Right cardiac atrium (tissue), 5 donors: Measurements from ENCODE around the gene LRMDA. TPM values are rescaled to one million over a fixed set of nuclear protein-coding genes. Genes with fewer than 3 reads are reported as not detected.
A peak's percentile ranks its signal among the peaks of the same experiment; 100 is the strongest.

Experiments used
- ATAC-seq, 2 donors: fragments of 200-7000 bp; cut with Tn5 transposase; one replicate each; pipeline versions ENCODE4 v1.8.0 to v1.9.1; 2020; ENCODE audit warnings: moderate library complexity in 2 of 2, mild to moderate bottlenecking in 1 of 2
- DNase-seq, 3 donors: peaks; one replicate each; pipeline ENCODE4 v3.0.0-alpha.2; 2020
- H3K27ac ChIP-seq: one replicate; pipeline ENCODE4 v1.5.1; 2013; ENCODE audit warnings: mild to moderate bottlenecking, low read length, control low read depth, moderate library complexity
- H3K27me3 ChIP-seq: one replicate; pipeline ENCODE4 v1.6.1; 2013; ENCODE audit not compliant: control insufficient read depth, insufficient read depth
- H3K4me1 ChIP-seq: one replicate; pipeline ENCODE4 v1.6.1; 2013; ENCODE audit warnings: low read length; ENCODE audit not compliant: control insufficient read depth, insufficient read depth
- H3K4me3 ChIP-seq: one replicate; pipeline ENCODE4 v1.5.1; 2013; ENCODE audit warnings: low read length, control low read depth
- H3K9me3 ChIP-seq: one replicate; pipeline ENCODE4 v1.6.1; 2013; ENCODE audit warnings: low read length; ENCODE audit not compliant: control insufficient read depth
- WGBS: extraction: QIAGEN DNeasy Blood & Tissue Kit; methylation state at CpG from one replicate; pipeline ENCODE4 v1.1.7; 2013; 5-methylcytosine and 5-hydroxymethylcytosine counted together
- intact Hi-C, 4 donors: fragments of 100-400 bp; cut with DNase I; formaldehyde crosslinking; loops; one replicate each; pipeline versions ENCODE4 v1.11.0 to v1.14.0; 2022 to 2023
- polyA plus RNA-seq: library from polyadenylated mRNA; stranded (reverse); fragments of 200-250 nt; gene quantifications from one replicate; pipeline ENCODE4 v1.2.3, GENCODE V29; 2013
- total RNA-seq, 4 donors: library from RNA; stranded (reverse); fragmentation: NEBNext Ultra II Directional; extraction: Animal tissue kit (Norgen Biotek cat#: 25700); gene quantifications; one replicate each; pipeline ENCODE4 v1.2.1, GENCODE V29; 2021
- donor health status: healthy with polysubstance abuse.
- donor health status: DM: no; HTN: yes; CAD: no.
- donor health status: DM: no; HTN: no; CAD: no.
- donor health status: DM: no; HTN: yes; CAD: no; lungs with severe emphysema.
- donor health status: DM: yes; HTN: yes; CAD: no.

LRMDA gene
- total and polyA plus RNA-seq, 5 donors = 42.7 to 97.9 (median 48.8) TPM

GRCh38 chr10:75773231-75773780 lies 341.9 kb downstream of the LRMDA start:
- no peak overlapping the region for H3K4me3 ChIP-seq
- peaks cover 5% of the 10 kb centered on the region for H3K4me1 ChIP-seq
- WGBS = 71% methylated on average over 5 of the region's 5 CpGs
- ATAC-seq = peak in 1 of 2 donors; percentile 61
- H3K27me3 ChIP-seq = no peaks in the 10 kb centered on the region
- peak overlapping the region; percentile 32 for H3K27ac ChIP-seq
- DNase-seq = no peak
- H3K9me3 ChIP-seq = no peaks in the 10 kb centered on the region
- intact Hi-C loops = no loop called here

GRCh38 chr10:75773813-75774782 lies 342.7 kb downstream of the LRMDA start:
- Histone ChIP-seq H3K9me3 (no peaks in the 10 kb centered on the region), H3K27me3 (no peaks in the 10 kb centered on the region), H3K4me1 (peaks cover 5% of the 10 kb centered on the region), H3K4me3 (no peak overlapping the region), H3K27ac (no peak overlapping the region)
- no peak for ATAC-seq
- 66% methylated on average over 3 of the region's 3 CpGs for WGBS
- intact Hi-C loops = no loop called here
- DNase-seq = no peak

- no peak overlapping the region for H3K27ac ChIP-seq
- H3K27me3 ChIP-seq = no peaks in the 10 kb centered on the region
- no peaks in the 10 kb centered on the region for H3K9me3 ChIP-seq
- H3K4me1 ChIP-seq = peaks cover 5% of the 10 kb centered on the region
- 57% methylated on average over 6 of the region's 6 CpGs for WGBS
- DNase-seq (no peak), ATAC-seq (peak in 1 of 2 donors; percentile 66)
- H3K4me3 ChIP-seq = no peak overlapping the region
- intact Hi-C loops = no loop called here
Measured at GRCh38 chr10:75774783-75775490, 343.5 kb downstream of the LRMDA start.

- Histone ChIP-seq H3K27me3 (no peaks in the 10 kb centered on the region), H3K9me3 (no peaks in the 10 kb centered on the region), H3K4me1 (peaks cover 3% of the 10 kb centered on the region), H3K4me3 (no peak overlapping the region), H3K27ac (no peak overlapping the region)
- intact Hi-C loops = no loop called here
- ATAC-seq (no peak), DNase-seq (no peak)
- WGBS = 80% methylated on average over 9 of the region's 9 CpGs
Measured at GRCh38 chr10:75776738-75777504, 345.5 kb downstream of the LRMDA start.

DNA sequence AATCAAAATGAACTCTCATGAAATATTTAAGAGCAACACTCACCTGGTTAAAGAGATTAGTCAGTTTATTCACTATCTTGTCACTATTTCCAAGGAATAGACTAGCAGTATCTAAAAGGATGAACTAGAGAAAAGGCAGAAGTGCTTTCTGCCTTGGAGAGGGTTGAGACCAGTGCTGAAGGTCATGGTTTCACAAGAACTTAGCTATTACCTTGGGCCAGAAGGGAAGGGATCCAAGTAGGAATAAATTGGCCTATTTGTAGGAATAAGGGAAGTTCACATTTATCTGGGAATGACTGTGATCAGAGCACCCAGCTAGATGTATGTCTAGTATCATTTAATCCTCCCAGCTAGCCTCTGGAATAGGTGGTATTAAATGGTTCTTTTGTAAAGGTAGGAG lies 347.2 kb downstream of the LRMDA start:
- DNase-seq (no peak), ATAC-seq (peak; percentile 47 to 50)
- Histone ChIP-seq H3K9me3 (no peaks in the 10 kb centered on the region), H3K27ac (no peak overlapping the region), H3K27me3 (no peaks in the 10 kb centered on the region), H3K4me3 (no peak overlapping the region), H3K4me1 (peaks cover 3% of the 10 kb centered on the region)
- intact Hi-C loops = no loop called here

- 70% methylated on average over 1 of the region's 1 CpG for WGBS
- ATAC-seq (peak; percentile 65 to 85), DNase-seq (peak in 2 of 3 donors; percentile 31 to 61)
- intact Hi-C loops = no loop called here
- no peaks in the 10 kb centered on the region for H3K9me3 ChIP-seq
- H3K4me1 ChIP-seq = peaks cover 3% of the 10 kb centered on the region
- peak overlapping the region; percentile 25 for H3K27ac ChIP-seq
- H3K4me3 ChIP-seq = no peak overlapping the region
- H3K27me3 ChIP-seq = no peaks in the 10 kb centered on the region
Measured at GRCh38 chr10:75779276-75779675, 347.9 kb downstream of the LRMDA start.

DNA sequence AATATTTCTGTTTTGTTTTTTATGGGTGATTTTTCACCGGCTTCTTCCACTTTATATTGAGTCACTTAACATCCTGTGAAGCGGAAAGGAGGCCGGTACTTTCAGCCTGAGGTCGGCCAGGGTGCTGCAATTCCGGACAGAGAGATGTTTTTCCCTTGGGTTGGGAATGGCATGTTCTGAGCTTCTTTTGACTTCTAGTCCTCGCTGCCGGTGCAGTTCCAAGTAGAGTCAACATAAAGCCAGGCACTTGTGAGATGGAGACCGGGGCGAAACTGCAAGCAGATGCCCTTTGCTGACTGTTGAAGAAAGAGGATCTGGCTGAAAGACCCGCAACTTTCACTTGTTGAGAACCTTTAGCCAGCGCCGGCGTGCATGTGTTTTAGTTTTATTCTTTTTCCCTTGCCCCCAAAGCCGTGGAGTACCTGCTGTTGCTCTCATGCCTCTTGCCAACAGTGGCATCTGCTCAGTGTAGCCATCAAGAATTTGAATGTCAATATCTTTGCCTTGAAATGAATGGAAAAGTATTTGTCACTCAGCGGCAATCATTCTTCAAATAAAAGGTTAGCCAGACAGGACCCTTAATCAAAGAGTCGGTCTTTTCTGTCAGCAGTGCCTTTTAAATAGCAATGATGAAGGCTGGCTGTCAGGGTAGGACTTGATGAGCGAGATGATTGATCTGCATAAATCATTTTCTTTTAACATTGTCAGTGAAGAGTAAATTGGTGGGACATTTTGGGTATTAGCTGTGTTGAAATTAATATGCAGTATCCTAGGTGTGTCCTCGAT lies 351.2 kb downstream of the LRMDA start:
- intact Hi-C loops = loop anchor here in 1 of 4 donors (10.0 kb wide), 1 partner anchor 378 kb away; the partner anchor contains the start of gene ZNF503
- H3K9me3 ChIP-seq = no peaks in the 10 kb centered on the region
- 76% methylated on average over 18 of the region's 18 CpGs for WGBS
- no peaks in the 10 kb centered on the region for H3K27me3 ChIP-seq
- no peak overlapping the region for H3K4me3 ChIP-seq
- H3K4me1 ChIP-seq = no peaks in the 10 kb centered on the region
- no peak for DNase-seq
- H3K27ac ChIP-seq = no peak overlapping the region
- ATAC-seq = peak in 1 of 2 donors; percentile 62

GRCh38 chr10:75788394-75789205 lies 357.2 kb downstream of the LRMDA start:
- peak; percentile 66 to 82 for ATAC-seq
- 50% methylated on average over 4 of the region's 4 CpGs for WGBS
- H3K27ac ChIP-seq = no peak overlapping the region
- intact Hi-C loops = loop anchor here in 1 of 4 donors (10.0 kb wide), 1 partner anchor 384 kb away; the partner anchor contains the start of gene ZNF503
- H3K27me3 ChIP-seq = no peaks in the 10 kb centered on the region
- DNase-seq = no peak
- no peaks in the 10 kb centered on the region for H3K9me3 ChIP-seq
- no peak overlapping the region for H3K4me3 ChIP-seq
- peaks cover 2% of the 10 kb centered on the region for H3K4me1 ChIP-seq

DNA sequence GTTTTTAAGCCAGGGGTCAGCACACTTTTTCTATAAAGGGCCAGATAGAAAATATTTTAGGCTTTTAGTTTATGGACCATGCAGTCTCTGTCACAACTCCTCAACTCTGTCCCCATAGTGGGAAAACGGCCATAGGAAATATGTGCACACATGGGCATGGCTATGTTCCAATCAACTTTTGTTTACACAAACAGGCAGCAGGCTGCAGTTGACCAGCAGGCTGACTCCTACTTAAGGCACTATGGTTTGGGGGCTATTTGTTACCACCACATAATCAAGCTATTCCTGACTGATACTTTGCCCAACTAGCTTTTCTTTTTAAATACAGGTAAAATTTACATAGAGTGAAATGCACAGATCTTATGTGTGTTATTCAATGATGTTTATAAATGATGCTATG lies 362.4 kb downstream of the LRMDA start:
- 57% methylated on average over 1 of the region's 1 CpG for WGBS
- peaks cover 2% of the 10 kb centered on the region for H3K4me1 ChIP-seq
- ATAC-seq (no peak), DNase-seq (no peak)
- no peaks in the 10 kb centered on the region for H3K27me3 ChIP-seq
- intact Hi-C loops = no loop called here
- no peak overlapping the region for H3K4me3 ChIP-seq
- no peaks in the 10 kb centered on the region for H3K9me3 ChIP-seq
- H3K27ac ChIP-seq = no peak overlapping the region
